ENCODE results near the gene HAT1. TPM values are rescaled to one million over a fixed set of nuclear protein-coding genes. Genes with fewer than 3 reads are reported as not detected.
"Not testable (repeated sequence)": the region's sequence is repeated elsewhere in the genome, so short reads cannot be mapped to it uniquely, and the experiment has no call there.

Gene HAT1, protein sequence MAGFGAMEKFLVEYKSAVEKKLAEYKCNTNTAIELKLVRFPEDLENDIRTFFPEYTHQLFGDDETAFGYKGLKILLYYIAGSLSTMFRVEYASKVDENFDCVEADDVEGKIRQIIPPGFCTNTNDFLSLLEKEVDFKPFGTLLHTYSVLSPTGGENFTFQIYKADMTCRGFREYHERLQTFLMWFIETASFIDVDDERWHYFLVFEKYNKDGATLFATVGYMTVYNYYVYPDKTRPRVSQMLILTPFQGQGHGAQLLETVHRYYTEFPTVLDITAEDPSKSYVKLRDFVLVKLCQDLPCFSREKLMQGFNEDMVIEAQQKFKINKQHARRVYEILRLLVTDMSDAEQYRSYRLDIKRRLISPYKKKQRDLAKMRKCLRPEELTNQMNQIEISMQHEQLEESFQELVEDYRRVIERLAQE
- 65.3 and 122 TPM in 2 replicates for total RNA-seq (2014; rRNA removed; shearing (Covaris generic))

DNA sequence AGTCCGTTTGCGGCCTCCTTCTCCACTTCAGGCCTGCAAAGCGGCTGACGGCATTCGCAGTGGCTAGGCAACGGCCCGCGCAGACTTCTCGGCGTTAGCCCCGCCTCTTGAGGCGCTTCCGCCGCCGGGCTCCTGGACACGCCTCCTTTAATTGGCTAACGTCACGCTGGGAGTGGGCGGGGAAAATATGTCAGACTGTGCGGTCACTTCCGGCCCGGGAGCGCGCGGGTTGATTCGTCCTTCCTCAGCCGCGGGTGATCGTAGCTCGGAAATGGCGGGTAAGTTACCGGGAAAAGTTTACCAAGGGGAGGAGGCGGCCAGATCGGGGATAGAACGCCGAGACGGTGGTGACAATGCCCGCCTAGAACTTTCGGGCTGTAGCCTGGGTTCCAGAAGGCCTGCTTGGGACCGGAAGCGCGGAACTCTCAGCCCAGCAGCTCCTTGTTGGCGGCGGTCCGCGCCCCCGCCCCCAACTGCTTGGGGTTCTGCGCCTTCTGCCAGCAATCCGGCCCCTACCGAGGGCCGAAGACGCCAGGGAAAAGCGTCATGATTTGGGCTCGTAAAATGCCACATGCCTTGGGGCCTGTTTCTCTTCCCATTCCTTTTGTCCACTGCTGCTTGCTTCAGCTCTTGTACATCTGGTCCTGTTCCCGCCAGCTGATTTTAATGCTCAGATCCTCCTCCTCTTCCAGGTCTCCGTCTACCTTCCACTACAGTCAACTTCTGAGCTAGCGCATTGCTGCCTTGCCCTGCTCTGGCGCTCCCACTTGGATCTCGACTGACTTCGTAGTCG, at the start of gene HAT1:
TSS of gene HAT1 (plus strand) at position 232 of the 793 bp plus-strand sequence. CDS start at position 272, 40 bp downstream.
- in situ Hi-C loops (cut with HindIII; ENCODE audit: low sequenced_read_pairs): no loop called here
- peak; percentile 98 for DNase-seq (ENCODE audit: low spot score)

DNA sequence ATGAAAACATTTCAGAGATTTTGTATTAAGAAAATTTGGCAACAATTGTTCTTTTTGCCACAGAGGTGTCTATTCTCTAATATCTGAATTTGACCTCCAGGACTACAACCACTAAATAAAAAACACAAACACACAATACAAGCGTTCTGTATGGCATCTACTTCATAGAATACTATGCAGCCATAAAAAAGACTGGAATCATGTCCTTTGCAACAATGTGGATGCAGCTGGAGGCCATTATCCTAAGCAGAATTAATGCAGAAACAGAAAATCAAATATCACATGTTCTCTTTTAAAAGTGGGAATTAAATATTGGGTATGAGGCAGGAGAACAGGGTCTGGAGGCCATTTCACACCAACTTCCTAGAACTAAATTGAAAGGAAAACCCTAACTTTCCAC, 47.7 kb upstream of the HAT1 start:
- in situ Hi-C loops (cut with HindIII; ENCODE audit: low sequenced_read_pairs): no loop called here
- DNase-seq (ENCODE audit: low spot score): no peak

DNA sequence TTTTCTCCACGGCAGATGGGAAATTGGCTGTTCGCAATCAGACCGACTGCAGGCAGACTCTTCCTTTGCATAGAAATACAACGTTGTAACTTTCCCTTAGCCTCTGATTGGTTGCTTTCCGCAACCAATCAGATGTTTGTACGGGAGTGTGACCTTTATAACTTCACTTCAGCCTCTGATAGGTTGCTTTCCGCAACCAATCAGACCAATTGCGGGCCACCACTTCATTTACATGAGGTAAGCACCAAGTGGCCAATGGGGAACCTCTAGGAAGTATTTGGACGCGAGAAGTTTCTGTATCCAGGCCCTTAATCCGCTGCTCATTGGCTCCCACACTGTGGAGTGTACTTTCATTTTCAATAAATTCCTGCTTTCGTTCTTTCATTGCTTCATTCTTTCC, 47.3 kb upstream of the HAT1 start:
- no peak for DNase-seq (ENCODE audit: low spot score)
- in situ Hi-C loops (cut with HindIII; ENCODE audit: low sequenced_read_pairs): no loop called here

DNA sequence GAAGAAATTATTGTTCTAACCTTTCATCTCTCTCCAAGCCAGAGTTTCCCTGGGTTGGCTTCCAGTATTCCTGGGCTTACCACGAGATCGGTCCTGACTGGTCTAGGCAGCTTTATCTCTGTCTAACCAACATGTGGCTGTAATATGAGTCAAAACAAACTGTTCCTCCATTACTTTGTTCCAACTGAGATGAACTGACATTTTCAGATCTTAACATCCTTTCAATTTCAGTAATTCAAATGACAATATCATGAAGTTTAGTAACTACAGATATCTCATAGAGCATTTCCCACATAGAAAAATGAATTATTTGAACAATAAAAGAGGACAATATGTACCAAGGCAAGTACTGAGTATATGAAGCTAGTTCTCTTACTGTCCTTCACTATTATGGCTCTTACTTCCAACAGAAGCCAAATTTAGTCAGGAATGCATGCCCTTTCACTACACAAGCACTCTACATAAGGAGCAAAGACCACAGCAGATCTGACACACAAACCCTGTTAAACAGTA, 43.7 kb upstream of the HAT1 start:
- in situ Hi-C loops (cut with HindIII; ENCODE audit: low sequenced_read_pairs): no loop called here
- peak; percentile 24 for DNase-seq (ENCODE audit: low spot score)

DNA sequence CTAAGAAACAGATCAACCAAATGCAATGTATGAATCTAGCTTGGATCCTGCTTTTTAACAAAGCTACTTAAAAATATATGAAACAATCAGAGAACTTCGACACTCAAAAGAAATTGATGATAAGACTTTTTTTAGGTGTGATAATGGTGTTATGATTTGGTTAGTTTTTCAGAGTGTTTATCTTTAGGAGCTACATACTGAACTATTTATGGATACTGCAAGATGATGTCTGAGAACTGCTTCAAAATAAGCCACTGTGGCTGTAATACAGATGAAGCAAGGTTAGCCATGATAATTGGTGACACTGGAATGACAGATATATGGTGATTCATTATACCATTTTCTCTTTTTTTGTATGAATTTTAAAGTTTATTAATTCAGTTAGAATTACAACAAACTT, 42.4 kb upstream of the HAT1 start:
- DNase-seq (ENCODE audit: low spot score): no peak

DNA sequence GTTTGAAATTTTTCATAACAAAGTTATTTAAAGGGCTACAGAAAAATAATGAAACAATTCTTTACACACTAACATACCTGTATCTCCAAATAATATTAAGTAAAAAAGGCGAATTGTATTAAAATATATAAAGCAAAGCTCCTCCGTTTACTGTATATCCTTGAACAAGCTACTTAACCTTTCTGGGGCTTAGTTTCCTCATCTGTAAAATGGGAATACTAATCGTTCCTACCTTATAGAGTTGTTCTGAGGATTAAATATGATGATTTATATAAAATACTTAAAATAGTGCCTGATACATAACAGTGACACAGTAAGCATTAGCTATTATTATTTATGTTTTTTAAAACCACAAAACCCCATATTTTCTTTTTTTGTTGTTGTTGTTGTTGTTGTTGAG, 41.5 kb upstream of the HAT1 start:
- in situ Hi-C loops (cut with HindIII; ENCODE audit: low sequenced_read_pairs): no loop called here
- DNase-seq (ENCODE audit: low spot score): no peak

More for the DNA sequence above, 42.4 kb upstream of the HAT1 start:
- in situ Hi-C loops (cut with HindIII; ENCODE audit: low sequenced_read_pairs): no loop called here

DNA sequence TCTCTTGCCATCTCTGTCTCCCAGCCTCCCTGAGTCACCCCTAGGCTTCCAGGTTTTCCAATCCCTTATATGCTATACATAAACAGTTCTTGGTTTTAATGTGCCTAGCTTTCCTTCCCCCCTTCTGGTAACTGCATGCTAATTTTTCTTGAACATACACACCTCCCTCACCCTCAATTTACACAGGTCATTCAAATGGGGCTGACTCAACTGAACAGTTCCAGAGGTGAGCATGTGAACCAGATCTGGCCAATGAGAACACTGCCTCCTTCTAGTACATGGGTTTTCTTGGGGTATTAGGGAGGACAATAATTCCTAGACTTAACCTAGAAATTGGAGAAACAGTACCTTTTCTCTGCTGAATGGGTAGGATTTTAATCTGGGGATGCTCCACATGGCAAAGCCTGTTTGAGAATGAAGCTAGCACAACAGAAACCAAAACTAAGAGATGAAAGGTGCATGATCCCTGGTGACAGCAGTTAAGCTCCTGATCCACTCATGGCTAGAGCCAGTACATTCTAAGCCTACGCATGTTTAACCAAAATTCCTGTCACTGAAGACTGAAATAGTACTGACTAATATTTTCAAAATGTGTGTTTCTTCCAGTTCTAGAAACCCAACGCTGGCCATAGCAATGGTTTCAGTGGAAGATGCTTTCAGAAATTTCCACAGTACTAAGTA, 40.0 kb upstream of the HAT1 start:
- DNase-seq (ENCODE audit: low spot score): no peak
- in situ Hi-C loops (cut with HindIII; ENCODE audit: low sequenced_read_pairs): no loop called here

DNA sequence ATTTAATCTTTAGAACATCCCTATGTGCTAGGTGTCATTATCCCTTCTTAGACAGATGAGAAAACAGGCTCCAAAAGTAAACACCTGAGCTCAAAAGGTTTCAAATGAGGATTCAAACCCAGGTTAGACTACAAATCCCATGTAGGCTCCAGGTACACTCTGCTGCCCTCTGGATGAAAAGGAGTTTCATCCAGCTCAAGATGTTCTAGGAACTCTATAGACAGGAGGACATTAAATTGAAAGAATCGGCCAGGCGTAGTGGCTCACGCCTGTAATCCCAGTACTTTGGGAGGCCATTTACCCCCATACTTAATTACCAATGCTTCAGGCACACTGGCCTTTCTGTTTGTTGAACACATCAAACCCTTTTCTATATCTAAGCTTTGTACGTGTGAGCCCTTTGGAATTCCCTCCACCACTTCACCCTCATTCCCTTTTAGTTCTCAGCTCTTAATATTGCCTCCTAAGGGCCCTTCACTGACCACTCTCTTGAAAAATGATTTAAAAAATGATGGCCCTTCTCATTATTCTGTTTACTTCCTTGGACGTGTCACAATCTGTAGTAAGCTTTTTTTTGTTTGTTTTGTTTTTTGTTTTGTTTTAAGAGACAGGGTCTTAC, 38.9 kb upstream of the HAT1 start:
- no peak for DNase-seq (ENCODE audit: low spot score)
- in situ Hi-C loops (cut with HindIII; ENCODE audit: low sequenced_read_pairs): no loop called here

DNA sequence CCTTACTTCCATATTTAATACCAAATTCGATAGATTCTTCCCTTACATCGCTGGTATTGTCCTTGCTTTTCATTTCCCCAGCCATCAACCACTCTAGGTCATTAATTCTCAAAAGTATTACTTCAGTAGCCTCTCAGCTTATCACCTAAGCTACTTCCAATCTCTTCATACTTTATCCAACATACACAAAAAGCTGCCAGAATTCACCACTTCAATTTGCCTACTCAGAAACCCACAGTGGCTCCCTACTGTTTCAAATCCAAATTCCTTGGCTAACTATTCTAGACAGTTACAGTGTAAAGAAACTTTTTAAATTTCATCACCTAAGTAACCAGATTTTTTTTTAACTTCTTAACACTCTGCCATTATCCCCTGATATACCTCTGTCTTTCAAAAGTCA, 32.9 kb upstream of the HAT1 start:
- DNase-seq (ENCODE audit: low spot score): no peak
- in situ Hi-C loops (cut with HindIII; ENCODE audit: low sequenced_read_pairs): no loop called here

DNA sequence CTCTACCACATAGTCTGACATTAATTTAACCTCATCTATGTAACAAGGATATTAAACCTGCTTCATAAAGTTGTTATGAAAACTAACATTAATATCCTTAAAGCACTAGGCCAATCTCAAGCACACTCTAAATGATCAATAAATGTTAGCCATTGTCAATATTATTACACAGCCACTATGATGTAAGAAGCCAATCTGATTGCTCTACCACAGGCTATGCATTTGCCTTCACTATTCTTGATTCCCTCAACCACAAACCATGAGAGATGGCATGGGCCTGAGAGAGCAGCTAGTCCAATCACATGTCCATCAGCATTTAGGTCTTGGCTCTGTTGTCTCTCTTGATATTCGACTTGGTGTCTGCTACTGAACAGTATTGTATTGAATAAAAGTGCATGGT, 32.5 kb upstream of the HAT1 start:
- DNase-seq (ENCODE audit: low spot score): no peak
- in situ Hi-C loops (cut with HindIII; ENCODE audit: low sequenced_read_pairs): no loop called here

DNA sequence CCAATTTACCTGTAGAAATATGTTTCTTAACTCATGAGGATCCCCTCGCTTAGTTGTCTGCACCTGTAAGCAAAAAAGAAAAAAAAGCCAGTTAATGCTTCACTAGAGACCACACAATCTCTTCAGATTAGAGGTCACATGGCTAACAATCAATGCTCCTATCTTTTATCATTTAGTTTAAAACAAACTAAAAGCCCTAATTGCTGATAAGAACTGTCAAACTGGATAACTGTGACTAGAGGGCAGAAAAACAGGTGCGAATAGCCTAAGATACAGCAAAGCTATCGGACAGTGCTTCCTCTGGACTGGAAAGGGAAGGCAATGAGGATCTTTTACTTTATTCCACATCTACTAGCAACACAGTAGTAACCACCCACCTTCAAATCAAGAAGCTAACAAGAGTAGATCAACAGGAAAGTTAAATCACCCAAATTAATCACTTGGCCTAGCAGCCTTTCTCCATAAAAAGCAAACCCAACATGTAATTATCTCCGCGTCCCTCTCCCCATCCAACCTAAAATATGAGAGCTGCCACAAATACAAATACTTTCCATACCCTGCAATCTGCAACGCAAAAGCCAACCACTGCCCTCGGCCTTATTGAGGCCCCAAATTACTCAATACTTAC, 29.0 kb upstream of the HAT1 start:
- in situ Hi-C loops (cut with HindIII; ENCODE audit: low sequenced_read_pairs): no loop called here
- DNase-seq (ENCODE audit: low spot score): peak; percentile 45

DNA sequence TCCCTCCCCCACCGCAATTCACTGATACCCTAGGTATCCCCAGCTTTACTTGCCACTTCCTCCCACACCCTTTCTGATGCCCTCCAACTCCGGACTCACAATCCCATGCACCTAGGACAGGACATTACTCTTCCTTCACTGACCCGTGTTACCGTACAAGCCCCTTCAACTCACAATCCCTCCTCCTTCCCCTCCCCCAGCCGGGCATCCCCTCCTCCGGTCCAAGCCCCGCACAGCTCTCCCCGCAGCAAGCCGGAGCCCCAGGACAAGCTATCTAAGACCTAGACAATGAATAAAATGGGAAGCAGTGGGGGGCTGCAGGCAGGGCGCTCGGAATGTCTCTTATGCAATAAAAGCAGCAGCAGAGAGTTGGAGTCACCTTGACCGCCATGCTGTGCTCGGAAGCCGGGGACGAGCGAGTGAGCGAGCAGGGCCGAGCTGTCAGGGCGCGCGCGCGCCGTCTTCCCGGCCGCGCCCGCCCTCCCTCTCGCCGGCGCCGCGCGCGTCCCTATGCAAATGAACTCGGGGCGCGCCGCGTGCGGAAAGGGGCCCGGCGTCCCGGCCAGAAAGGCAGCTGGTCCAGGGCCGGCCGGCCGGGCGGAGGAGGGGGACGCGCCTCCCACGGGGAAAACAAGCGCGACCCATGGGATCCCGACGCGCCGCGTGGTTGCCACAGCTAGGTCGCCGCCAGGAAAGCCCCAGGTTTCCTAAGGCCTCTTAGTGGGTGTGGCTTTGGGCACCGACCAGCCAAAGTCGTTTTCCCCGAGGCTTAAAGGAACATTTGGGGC, 28.2 kb upstream of the HAT1 start, which contains the start of gene SLC25A12:
TSS of gene SLC25A12 (minus strand) at position 421 of the 788 bp plus-strand sequence. CDS start at position 391, 30 bp downstream.
- in situ Hi-C loops (cut with HindIII; ENCODE audit: low sequenced_read_pairs): no loop called here
- DNase-seq (ENCODE audit: low spot score): peak; percentile 86

DNA sequence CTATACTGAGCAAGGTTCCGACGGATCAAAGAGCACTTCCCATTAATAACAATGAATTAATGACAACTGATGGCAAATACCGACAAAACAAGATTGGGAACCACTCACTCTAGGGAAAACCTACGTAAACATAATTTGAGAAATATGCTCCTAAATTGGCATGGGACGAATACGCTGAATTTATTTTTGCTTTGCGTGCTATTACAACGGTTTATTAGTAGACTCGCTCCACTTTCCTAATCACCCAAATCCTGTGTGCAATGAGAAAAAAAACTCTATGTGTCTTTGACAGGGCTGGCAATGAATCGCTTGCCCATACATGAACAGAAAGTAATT, 27.7 kb upstream of the HAT1 start:
- in situ Hi-C loops (cut with HindIII; ENCODE audit: low sequenced_read_pairs): no loop called here
- no peak for DNase-seq (ENCODE audit: low spot score)

DNA sequence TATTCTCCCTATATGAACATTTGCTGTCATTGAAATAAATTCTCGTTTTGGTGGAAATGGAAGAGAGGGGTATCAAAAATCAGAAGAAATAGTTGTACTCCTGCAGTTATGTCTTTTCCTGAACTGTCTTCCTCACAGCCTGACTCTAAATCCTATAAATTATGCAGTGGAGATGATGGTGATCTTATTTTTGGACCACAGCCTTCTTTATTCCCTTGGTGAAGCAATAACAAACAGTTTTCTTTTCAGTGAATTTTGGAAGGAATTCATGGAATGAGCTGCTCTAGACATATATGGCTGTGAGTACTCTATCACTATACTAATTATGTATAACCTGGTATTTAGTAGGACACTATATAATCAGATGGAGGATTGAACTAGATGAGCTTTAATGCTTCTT, 26.5 kb upstream of the HAT1 start:
- no peak for DNase-seq (ENCODE audit: low spot score)
- in situ Hi-C loops (cut with HindIII; ENCODE audit: low sequenced_read_pairs): no loop called here

DNA sequence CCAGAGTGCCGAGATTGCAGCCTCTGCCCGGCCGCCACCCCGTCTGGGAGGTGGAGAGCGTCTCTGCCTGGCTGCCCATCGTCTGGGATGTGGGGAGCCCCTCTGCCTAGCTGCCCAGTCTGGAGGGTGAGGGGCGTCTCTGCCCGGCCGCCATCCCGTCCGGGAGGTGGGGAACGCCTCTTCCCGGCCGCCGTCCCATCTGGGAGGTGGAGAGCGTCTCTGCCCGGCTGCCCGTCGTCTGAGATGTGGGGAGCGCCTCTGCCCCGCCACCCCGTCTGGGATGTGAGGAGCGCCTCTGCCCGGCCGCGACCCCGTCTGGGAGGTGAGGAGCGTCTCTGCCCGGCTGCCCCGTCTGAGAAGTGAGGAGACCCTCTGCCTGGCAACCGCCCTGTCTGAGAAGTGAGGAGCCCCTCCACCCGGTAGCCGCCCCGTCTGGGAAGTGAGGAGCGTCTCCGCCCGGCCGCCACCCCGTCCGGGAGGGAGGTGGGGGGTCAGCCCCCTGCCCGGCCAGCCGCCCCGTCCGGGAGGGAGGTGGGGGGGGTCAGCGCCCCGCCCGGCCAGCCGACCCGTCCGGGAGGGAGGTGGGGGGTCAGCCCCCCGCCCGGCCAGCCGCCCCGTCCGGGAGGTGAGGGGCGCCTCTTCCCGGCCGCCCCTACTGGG, 22.5 kb upstream of the HAT1 start:
- DNase-seq (ENCODE audit: low spot score); in situ Hi-C loops (cut with HindIII; ENCODE audit: low sequenced_read_pairs): not testable (repeated sequence)

DNA sequence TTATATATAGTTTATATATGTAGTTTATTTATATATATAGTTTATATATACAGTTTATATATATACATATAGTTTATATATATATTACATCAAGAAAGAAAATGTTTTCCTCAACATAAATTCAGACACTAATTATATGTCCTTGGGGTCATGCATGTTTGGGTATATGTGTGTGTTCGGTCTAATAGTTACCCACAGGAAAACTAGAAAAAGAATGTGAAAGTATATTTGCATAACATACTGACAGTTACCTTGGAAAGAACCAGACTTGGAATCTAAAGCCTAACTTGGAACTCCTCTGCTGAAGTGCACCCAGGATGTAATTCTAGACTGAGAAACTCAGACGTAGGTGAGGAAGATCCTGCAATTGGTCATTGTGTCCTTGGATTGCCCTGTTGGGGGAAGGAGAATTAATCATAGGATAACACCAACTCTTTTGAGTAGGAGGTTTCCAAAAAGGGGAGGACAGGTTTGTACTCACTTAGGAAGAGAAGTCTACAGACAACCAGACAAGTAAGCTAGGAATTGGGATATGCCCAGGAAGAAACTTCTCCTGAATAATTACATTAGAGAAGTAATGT, 19.3 kb upstream of the HAT1 start:
- in situ Hi-C loops (cut with HindIII; ENCODE audit: low sequenced_read_pairs): no loop called here
- DNase-seq (ENCODE audit: low spot score): no peak

DNA sequence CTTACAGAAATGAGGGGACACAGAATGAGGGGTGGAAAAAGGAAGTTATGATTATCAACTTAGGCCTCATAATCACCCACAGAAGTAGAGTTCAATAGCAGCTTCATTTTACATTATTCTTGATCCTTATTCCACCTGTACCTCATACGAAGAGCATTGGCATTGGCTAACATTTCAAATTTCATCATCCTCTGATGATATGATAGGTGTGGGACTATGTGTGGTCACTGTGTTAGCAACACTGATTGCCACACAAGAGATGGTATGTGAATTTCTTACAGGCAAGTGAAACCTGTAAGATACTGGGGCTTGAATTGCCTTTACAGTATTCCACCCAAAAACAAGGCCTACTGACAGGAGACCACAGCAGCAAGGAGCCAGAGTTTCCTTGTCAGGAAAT, 14.0 kb upstream of the HAT1 start:
- in situ Hi-C loops (cut with HindIII; ENCODE audit: low sequenced_read_pairs): no loop called here
- DNase-seq (ENCODE audit: low spot score): no peak

Data from G401 (cell line).